GM18505 (cell line): ENCODE measurements around the gene RAB11FIP3.
A peak's percentile ranks its signal among the peaks of the same experiment; 100 is the strongest.
"Not testable (repeated sequence)": the region's sequence is repeated elsewhere in the genome, so short reads cannot be mapped to it uniquely, and the experiment has no call there.

ENCODE experiments used
- ATAC-seq: cut with Tn5 transposase; IDR thresholded peaks from one replicate; pipeline ENCODE4 v1.9.1; 2021; ENCODE audit not compliant: unreplicated experiment
- POLR2A ChIP-seq: IDR thresholded peaks from 4 replicates; pipeline ENCODE4 v1.6.1; 2011; ENCODE audit warnings: borderline replicate concordance; ENCODE audit not compliant: insufficient read depth, insufficient read length; ENCODE audit errors: extremely low read depth

The RAB11FIP3 gene

DNA sequence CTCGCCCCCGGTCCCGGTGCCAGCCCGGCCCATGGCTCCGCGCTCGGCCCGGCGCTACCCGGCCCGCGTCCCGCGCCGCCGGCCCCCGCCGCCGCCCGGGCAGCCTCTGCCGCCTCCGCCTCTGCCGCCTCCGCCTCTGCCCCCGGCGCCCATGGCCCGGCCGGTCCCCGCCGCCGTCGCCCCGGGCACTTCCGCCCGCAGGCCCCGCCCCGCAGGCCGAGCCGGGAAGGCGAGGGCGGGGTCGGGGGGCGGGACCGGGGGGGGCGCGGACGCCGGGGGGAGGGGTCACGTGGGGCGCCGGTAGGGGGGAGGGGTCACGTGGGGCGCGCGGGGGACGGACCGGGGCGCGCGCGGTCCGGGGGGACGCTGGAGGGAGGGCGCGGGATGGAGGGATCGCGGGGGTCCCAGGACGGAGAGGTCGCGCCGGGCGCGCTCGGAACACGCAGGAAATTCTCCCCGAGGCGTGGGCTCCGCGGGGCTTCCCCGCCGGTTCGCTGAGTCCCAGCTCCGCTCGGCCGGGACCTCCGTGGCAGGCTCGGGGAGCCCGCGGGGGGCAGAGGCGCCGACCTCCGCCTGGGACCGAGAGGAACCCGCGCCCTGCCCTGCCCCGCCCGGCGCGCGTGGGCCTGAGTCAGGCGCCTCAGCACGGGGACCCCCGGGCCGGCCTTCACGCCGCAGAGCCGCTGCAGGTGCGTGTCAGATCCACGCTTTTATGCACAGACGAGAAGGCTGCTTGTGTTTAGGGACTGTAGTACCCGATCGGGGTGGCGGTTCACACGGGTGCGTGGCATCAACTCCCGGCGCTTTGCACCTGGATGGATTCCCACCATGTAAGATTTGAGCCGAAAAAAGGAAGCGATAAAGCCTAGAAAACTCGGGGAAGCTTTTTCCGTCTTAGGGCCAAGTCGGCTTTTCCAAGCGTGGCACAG, 43.4 kb upstream of the RAB11FIP3 start, which contains the start of gene PGAP6:
PGAP6 (minus strand) TSS at position 190 of the 929 bp plus-strand sequence; CDS start at position 33, 157 bp downstream.
- ATAC-seq, result peak; percentile 41
- peak; percentile 64 for TF ChIP-seq POLR2A

- no peak for ATAC-seq
- peak; percentile 41 for TF ChIP-seq POLR2A
These were observed 42.0 kb upstream of the RAB11FIP3 start for GRCh38 chr16:383326-384051.

GRCh38 chr16:386641-387156, 38.8 kb upstream of the RAB11FIP3 start:
- no peak for TF ChIP-seq POLR2A
- no peak for ATAC-seq

DNA sequence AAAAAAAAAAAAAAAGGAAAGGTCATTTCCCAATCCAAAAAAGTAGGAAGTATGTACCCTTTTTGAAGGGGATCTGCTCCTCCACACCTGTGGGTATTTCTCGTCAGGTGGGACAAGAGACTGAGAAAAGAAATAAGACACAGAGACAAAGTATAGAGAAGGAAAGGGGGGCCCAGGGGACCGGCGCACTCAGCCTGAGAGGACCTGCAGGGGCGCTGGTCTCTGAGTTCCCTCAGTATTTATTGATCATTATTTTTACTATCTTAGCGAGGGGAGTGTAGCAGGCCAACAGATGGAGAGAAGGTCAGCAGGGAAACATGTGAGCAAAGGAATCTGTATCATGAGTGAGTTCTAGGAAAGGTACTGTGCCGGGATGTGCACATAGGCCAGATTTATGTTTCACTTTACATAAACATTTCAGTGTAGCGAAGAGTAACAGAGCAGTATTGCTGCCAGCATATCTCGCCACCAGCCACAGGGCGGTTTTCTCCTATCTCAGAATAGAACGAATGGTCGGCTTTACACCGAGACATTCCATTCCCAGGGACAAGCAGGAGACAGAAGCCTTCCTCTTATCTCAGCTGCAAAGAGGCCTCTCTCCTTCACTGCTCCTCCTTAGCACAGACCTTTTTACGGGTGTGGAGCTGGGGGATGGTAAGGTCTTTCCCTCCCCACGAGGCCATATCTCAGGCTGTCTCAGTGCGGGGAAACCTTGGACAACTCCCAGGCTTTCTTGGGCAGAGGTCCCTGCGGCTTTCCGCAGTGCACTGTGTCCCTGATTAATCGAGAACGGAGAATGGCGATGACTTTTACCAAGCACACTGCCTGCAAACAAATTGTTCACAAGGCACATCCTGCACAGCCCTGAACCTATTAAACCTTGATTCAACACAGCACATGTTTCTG, 37.4 kb upstream of the RAB11FIP3 start:
- not testable (repeated sequence) for ATAC-seq

DNA sequence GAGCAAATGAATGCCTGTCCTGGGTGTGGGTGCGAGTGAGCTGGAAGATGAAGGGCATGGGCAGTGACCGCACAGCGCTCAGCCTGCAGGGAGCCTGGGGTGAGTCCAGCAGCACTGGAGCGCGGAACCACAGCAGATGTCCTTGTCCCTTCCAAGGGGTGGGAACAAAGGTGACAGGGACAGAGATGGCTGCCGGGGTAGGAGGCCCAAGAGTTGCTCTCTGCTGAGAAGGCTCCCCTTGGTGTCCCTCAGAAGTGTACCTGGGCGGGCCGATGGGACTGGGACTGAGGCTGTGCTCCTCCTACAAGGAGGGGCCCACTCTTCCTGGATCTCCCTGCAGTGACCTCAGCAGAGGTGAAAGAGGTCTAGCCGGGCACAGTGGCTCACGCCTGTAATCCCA, 36.1 kb upstream of the RAB11FIP3 start:
- ATAC-seq, result no peak
- TF ChIP-seq POLR2A, result no peak

DNA sequence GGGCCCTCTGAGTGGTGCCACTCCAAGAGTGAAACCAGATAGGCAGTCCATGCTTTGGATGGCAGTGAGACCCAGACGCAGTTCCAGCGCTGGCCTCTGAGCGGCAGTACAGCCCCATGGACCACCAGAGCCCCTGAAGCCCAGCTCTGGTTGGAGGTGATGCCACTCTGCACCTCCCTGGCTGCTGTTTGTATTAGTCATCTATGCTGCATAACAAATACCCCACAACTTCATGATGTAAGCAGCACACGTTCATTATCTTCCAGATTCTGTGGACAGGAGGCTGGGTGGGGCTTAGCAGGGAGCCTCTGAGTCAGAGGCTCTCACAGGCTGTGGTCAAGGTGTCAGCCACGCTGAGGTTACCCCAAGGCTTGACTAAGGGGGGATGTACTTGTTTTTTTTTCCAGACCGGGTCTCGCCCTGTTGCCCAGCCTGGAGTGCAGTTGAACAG, 33.5 kb upstream of the RAB11FIP3 start:
- no peak for ATAC-seq
- no peak for TF ChIP-seq POLR2A

GRCh38 chr16:392450-393030, 32.9 kb upstream of the RAB11FIP3 start:
- no peak for TF ChIP-seq POLR2A
- ATAC-seq, result no peak

- no peak for ATAC-seq
- no peak for TF ChIP-seq POLR2A
These were observed 29.2 kb upstream of the RAB11FIP3 start for GRCh38 chr16:396199-396598.

DNA sequence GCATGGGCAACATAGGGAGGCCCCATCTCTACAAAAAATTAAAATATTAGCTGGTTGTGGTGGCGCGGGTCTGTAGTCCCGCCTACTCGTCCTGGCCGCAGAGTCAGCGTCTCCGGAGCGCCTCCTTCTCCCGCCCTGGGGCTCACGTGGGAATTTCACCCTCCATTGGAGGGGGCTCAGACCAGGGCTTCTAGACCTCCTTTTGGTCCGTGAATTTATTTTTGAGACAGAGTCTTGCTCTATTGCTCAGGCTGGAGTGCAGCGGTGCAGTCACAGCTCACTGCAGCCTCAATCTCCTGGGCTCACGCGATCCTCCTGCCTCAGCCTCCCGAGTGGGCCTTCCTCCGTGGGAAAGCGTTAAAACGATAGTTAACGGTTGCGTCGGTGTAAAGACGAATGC, 28.8 kb upstream of the RAB11FIP3 start:
- ATAC-seq, result no peak
- TF ChIP-seq POLR2A, result no peak

- peak; percentile 57 for TF ChIP-seq POLR2A
- ATAC-seq, result no peak
These were observed 28.3 kb upstream of the RAB11FIP3 start, which contains the start of gene NME4 for GRCh38 chr16:397135-397661. Gene NME4 (plus strand): TSS chr16:397199. CDS start chr16:397223, 24 bp downstream.

DNA sequence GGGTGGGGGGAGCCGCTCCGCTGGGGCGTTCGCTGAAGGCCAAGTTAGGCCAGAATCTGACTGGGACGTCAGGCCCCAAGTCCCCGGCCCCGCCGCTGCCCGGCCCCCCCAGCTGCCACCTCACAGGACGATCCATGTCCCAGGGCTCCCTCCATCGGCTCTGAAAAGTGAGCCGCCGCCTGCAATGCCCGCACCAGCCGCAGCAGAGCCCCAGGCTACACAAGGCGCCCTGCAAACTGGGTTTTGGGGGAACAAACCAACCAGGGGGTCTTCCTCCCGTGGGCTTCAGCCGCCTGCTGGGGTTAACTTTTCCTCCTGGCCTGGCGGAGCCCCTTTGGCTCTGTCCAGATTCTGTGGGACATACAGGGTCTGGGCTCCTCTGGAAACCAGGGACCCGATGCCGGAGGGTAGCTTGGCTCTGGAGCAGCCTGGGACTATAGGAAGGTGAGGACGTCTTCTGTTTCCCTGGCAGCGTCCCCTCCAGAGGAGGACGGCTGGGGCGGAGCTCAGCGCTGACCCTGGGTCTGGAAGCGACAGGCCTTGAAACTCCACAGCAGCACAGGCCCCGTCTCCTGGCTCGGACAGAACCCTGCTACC, 27.6 kb upstream of the RAB11FIP3 start:
- no peak for ATAC-seq
- TF ChIP-seq POLR2A, result no peak
